Measurements from ENCODE around the gene SETD1A.
"Not testable (repeated sequence)": the region's sequence is repeated elsewhere in the genome, so short reads cannot be mapped to it uniquely, and the experiment has no call there.

The SETD1A gene

GRCh38 chr16:30998852-30999761 is 41.6 kb downstream of the SETD1A start:
- DNase-seq (ENCODE audit: low read depth): no peak

GRCh38 chr16:31000671-31001382 is 43.3 kb downstream of the SETD1A start:
- DNase-seq (ENCODE audit: low read depth): no peak

DNA sequence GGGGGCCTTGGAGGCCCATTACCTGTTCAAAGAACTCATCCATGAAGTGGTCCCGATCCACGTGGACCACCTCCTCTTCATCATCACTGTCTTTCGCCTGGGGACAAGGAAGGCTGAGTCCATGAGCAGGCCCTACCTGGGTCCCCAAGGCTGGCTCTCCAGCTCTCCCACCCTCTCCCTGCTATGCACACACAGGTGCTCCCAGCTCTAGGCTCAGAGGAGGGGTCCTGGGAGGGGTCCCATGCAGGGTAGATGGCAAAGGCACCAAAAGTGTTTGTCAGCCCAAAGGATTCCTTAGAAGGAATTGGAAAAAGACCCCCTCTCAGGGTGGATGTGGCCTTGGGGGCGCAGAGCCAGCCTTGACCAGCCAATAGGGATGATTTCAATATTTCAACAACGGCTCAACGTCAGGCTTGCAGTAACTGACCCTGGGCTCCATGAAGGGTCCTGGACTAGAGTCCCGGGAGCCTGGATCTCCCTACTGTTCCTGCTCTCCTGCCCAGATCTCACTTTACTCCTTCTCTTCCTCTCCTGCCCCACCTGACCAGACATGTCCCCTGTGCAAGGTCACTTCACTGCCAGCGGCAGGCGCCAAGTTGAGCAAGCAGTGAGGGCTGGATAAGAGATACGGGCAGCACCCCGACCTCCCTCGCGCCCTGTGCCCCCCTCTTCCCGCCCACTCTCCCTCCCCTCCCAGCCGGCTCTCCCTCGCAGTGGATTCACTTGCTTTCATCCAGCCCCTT is 44.1 kb downstream of the SETD1A start:
- DNase-seq (ENCODE audit: low read depth): no peak

DNA sequence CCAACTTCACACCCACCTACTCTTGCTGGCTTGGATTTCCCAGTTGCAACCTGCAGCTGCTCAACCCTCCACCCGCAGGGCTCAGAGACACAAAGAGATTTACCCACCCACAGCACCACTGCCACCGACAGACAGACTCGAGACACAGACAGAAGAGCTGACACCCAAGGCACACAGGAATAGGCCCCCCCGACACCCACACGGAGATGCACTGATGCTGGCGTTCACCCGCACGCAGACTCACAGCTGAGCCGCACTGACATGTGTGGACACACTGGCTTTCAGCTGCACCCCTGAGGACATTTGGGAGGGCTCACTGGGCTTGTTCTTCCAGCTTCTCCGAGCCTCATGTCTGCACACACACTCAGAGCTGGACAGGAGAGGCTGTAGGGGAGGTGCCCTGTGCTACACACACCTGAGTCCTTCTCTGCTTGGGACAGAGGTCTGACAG is 44.7 kb downstream of the SETD1A start:
- no peak for DNase-seq (ENCODE audit: low read depth)

- no peak for DNase-seq (ENCODE audit: low read depth)
These were observed 45.3 kb downstream of the SETD1A start for GRCh38 chr16:31002862-31003341.

GRCh38 chr16:31003744-31004143 is 46.2 kb downstream of the SETD1A start:
- DNase-seq (ENCODE audit: low read depth): no peak

- no peak for DNase-seq (ENCODE audit: low read depth)
These were observed 47.1 kb downstream of the SETD1A start for GRCh38 chr16:31004658-31005057.

DNA sequence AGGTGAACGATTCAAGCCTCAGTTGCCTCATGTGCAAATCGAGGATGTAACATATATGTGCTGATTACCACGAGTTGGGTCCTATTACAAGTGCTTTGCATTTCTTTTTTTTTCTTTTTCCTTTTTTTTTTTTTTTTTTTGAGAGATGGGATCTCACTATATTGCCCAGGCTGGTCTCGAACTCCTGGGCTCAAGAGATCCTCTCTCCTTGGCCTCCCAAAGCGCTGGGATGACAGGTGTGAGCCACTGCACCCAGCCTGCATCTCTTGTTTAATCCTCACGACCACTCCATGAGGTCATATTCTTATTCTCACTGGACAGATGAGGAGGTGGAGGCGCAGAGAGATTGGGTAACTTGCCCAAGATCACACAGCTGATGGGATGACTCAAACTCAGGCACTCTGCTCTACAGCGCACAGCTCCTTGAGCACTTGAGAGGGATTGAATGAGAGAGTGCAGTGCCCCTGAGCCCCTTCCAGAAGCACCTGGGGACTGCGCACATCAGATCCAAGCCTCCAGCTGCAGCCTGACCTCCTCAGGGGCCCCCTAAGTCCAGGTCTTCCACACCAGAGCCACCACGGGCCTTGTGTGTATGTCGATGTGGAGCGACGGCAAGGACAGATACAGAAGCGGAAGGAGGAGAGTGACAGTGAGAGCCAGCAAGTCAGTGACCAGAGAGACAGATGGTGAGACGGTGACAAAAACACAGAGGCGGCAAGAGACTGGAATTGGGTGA is 48.0 kb downstream of the SETD1A start:
- DNase-seq (ENCODE audit: low read depth): no peak

DNA sequence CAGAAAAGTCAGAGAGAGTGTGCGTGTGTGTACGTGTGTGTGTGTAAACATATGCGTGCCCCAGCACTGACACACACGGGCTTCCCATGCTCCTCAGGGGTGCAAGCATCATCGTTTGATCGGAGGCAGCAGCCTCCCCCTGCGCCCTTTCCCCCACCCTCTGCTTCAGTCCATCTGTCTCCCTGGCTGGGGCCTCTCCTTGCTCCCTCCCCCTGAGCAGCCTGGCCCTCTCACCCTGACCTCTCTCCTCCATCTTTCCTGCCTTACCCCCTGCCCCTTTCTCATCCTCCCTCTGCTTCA is 48.5 kb downstream of the SETD1A start:
- DNase-seq (ENCODE audit: low read depth): no peak

GRCh38 chr16:31006589-31006988 is 49.0 kb downstream of the SETD1A start:
- DNase-seq (ENCODE audit: low read depth): no peak

DNA sequence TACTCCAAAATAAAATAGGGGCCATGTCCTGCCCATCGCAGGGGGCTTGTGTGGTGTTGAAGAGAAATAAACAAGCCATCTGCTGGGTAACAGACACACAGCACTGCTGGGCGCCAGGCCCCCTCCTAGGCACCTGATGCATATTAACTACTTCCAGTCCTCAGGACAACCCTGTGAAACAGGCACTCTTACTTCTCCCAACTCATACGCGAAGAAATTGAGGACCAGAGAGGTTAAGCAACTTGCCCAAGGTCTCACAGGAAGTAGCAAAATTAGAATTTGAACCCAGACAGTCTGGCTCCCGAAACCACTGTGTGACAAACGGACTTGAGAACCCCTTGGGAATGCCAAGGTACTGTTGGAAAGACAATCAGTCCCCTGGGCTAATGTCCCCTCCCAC is 50.1 kb downstream of the SETD1A start:
- DNase-seq (ENCODE audit: low read depth): no peak

GRCh38 chr16:31008149-31008548 is 50.6 kb downstream of the SETD1A start:
- no peak for DNase-seq (ENCODE audit: low read depth)

DNA sequence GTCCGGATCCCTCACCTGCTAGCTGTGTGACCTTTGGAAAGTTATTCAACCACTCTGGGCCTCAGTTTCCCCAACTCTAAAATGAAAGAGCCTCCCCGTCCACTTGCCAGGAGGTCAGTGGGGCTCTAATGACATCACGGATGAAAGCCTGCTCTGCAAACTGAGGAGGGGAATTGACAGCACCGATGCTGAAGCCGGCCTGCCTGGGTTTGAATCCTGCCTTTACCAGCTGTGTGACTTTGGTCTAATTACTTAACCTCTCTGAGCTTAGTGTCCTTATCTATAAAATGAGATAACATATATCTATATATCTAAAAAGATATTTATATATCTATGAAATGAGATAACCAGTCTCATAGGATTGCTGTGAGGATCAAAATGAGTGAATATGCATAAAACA is 51.0 kb downstream of the SETD1A start:
- no peak for DNase-seq (ENCODE audit: low read depth)

DNA sequence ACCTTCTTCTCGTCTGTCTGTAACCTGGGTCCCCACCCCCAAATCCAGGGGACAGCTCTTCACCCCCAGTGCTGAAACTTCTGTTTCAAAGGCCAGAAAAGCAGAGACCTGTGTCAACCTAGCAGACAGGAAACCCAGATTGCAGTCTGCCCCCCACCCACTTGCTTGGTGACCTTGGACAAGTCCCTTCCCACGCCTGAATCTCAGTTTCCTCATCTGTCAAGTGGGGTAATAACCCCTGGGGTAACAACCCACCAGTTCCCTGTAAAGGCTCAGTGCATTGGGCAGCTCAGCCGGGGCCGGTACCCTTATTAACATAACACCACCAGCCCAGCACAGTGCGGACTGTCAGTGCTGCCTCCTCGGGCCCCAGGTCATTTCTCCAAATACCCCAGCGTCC is 51.6 kb downstream of the SETD1A start:
- DNase-seq (ENCODE audit: low read depth): no peak

DNA sequence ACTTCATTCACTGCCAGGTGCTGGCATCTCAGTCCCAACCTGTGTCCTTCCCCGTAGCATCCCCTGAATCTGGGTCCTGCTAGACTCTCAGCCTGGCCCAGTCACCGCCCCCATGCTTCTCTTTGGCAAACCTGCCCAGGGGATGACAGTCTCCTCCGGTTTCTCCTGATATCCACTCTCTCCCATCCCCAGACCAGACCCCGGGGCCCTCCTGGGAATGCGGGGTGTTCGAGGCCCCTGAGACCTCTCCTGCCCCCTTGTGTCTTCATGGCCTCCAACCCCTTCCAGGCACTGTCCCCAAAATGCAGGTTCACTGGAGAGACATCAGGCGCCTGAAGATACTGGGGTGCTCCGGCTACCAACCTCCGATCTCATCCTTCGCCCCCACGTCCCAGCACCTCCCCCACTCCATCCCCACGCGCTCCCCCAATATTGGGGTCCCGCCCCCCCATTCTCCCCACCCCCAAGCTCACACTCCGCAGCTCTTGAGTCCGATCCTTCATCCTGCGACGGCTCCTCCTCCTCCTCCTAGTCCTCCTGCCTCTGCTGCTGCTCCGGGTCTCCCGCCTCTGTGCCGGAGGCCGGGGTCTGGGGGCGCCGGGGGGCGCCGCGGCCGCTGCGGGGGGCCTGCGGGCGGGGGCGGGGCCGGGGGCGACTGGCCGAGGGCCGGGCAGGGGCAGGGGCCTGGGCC is 52.5 kb downstream of the SETD1A start:
- no peak for DNase-seq (ENCODE audit: low read depth)

GRCh38 chr16:31010585-31011325 is 53.2 kb downstream of the SETD1A start, which contains the start of gene STX1B:
Gene STX1B (minus strand): TSS chr16:31010638. CDS start chr16:31010396, 242 bp downstream.
- DNase-seq (ENCODE audit: low read depth): no peak

DNA sequence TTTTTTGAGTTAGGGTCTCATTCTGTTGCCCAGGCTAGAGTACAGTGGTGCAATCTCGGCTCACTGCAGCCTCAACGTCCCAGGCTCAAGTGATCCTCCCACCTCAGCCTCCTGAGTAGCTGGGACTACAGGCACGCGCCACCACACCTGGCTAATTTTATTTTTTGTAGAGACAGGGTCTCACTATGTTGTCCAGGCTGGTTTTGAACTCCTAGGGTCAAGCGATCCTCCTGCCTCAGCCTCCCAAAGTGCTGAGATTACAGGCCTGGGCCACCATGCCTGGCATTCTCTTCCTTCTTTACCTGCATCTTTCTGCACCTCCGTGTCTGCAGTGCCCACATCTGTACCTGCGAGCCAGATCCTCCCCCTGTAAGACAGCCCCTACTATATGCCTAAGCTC is 54.3 kb downstream of the SETD1A start:
- DNase-seq (ENCODE audit: low read depth): not testable (repeated sequence)

GRCh38 chr16:31013292-31013691 is 55.7 kb downstream of the SETD1A start:
- not testable (repeated sequence) for DNase-seq (ENCODE audit: low read depth)

DNA sequence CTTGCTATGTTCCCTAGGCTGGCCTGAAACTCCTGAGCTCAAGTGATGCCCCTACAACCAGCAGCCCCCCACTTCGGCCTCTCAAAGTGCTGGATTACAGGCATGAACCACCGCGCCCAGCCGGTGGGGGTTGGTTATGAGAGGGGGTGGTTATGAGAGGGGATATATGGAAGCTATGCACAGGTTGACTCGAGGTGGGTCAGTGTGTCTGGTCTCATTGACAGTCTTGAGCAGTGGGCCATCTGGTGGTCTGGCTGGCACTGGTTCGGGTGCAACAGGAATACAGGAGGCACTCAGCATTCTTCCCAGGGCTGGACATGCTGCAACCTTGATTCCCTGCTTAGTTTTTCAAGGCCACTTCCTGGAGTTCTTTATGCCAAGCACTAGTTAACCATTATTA is 58.5 kb downstream of the SETD1A start:
- no peak for DNase-seq (ENCODE audit: low read depth)

- not testable (repeated sequence) for DNase-seq (ENCODE audit: low read depth)
These were observed 60.2 kb downstream of the SETD1A start for GRCh38 chr16:31017756-31018155.
